Type B pancreatic cell (in vitro differentiated cells): ENCODE results near the gene NAGLU. TPM values are rescaled to one million over a fixed set of nuclear protein-coding genes. Genes with fewer than 3 reads are reported as not detected.
"Not testable (repeated sequence)": the region's sequence is repeated elsewhere in the genome, so short reads cannot be mapped to it uniquely, and the experiment has no call there.

Source experiments
- DNase-seq: peaks from one replicate; pipeline ENCODE4 v3.0.0; 2021; ENCODE audit warnings: mixed read lengths; ENCODE audit not compliant: unreplicated experiment; ENCODE audit errors: extremely low spot score
- H3K27ac Mint-ChIP-seq: 2 replicates; pipeline ENCODE4 v1.8.0; 2021; ENCODE audit warnings: mild to moderate bottlenecking, mixed read lengths
- H3K27me3 Mint-ChIP-seq: 2 replicates; pipeline ENCODE4 v1.8.0; 2021; ENCODE audit warnings: mixed read lengths
- H3K36me3 Mint-ChIP-seq: 2 replicates; pipeline ENCODE4 v1.8.0; 2021; ENCODE audit warnings: mixed read lengths
- H3K4me1 Mint-ChIP-seq: one replicate; pipeline ENCODE4 v1.8.0; 2021; ENCODE audit warnings: mixed read lengths; ENCODE audit not compliant: unreplicated experiment
- H3K4me3 Mint-ChIP-seq: 2 replicates; pipeline ENCODE4 v1.8.0; 2021; ENCODE audit warnings: mild to moderate bottlenecking, mixed read lengths
- H3K9me3 Mint-ChIP-seq: 2 replicates; pipeline ENCODE4 v1.8.0; 2021; ENCODE audit warnings: mixed read lengths
- total RNA-seq: library from RNA; stranded (reverse); gene quantifications from 2 replicates; pipeline ENCODE4 v1.2.1, GENCODE V29; 2021; ENCODE audit warnings: low replicate concordance
- TF ChIP-seq, protein P1 (sequence below): fragments of 200-600 bp; sonication (generic); conservative IDR thresholded peaks from 2 replicates; pipeline ENCODE4 v1.5.0; 2021; ENCODE audit warnings: antibody characterized with exemption, mild to moderate bottlenecking

Gene NAGLU
- total RNA-seq, 1 donor from 2014 or later: 26.5 TPM

DNA sequence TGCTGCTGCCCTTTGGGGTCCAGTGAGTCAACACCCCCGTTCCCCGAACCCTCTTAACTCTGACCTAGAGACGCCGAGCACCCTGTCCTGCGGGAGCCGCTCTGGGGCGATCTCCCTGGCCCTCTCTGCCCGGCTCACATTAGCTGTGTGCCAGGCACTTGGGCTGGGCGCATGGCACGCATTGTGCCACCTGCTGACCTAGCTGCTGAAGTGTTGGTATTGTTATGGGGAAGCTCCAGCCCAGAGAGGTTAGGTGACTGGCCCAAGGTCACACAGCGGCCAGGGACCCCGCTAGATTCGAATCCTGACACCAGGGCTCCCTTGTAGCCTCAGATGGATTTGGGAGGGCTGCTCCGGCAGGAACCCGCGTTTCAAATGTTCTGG lies 17.8 kb downstream of the NAGLU start:
- Mint-ChIP-seq H3K27ac (no peak overlapping the region), H3K36me3 (no peaks in the 10 kb centered on the region), H3K4me3 (peak overlapping the region; percentile 92), H3K9me3 (no peaks in the 10 kb centered on the region), H3K27me3 (no peaks in the 10 kb centered on the region), H3K4me1 (peaks cover 13% of the 10 kb centered on the region)
- TF ChIP-seq, protein P1, sequence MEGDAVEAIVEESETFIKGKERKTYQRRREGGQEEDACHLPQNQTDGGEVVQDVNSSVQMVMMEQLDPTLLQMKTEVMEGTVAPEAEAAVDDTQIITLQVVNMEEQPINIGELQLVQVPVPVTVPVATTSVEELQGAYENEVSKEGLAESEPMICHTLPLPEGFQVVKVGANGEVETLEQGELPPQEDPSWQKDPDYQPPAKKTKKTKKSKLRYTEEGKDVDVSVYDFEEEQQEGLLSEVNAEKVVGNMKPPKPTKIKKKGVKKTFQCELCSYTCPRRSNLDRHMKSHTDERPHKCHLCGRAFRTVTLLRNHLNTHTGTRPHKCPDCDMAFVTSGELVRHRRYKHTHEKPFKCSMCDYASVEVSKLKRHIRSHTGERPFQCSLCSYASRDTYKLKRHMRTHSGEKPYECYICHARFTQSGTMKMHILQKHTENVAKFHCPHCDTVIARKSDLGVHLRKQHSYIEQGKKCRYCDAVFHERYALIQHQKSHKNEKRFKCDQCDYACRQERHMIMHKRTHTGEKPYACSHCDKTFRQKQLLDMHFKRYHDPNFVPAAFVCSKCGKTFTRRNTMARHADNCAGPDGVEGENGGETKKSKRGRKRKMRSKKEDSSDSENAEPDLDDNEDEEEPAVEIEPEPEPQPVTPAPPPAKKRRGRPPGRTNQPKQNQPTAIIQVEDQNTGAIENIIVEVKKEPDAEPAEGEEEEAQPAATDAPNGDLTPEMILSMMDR: no peak
- no peak for DNase-seq

DNA sequence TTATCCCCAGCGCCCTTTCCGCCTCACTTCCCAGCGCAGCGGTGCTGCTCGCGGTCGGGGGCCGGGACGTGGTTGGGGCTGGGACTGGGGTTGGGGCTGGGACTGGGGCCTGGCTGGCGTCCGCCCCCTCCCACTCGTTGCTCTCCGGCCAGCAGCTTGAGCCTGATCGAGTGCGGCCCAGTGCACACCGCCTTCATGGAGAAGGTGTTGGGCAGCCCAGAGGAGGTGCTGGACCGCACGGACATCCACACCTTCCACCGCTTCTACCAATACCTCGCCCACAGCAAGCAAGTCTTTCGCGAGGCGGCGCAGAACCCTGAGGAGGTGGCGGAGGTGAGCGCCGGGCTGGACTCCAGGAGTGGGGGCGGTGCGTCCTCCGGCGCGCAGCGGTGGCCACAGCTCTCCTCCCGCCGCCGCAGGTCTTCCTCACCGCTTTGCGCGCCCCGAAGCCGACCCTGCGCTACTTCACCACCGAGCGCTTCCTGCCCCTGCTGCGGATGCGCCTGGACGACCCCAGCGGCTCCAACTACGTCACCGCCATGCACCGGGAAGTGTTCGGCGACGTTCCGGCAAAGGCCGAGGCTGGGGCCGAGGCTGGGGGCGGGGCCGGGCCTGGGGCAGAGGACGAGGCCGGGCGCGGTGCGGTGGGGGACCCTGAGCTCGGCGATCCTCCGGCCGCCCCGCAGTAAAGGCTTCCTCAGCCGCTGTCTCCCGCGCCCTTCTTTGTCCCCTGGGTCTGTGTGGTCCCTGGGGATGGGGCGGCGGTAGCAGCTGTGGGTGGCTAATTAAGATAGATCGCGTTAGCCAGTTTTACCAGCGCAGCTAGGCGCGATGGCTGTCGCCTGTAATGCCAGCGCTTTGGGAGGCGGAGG lies 18.4 kb downstream of the NAGLU start:
- peak; percentile 91 for DNase-seq
- Mint-ChIP-seq H3K27me3 (no peaks in the 10 kb centered on the region), H3K4me3 (peak overlapping the region; percentile 92), H3K27ac (peak overlapping the region; percentile 84), H3K4me1 (peaks cover 13% of the 10 kb centered on the region), H3K36me3 (no peaks in the 10 kb centered on the region), H3K9me3 (no peaks in the 10 kb centered on the region)
- TF ChIP-seq, protein P1: no peak

GRCh38 chr17:42555122-42555622 lies 19.1 kb downstream of the NAGLU start:
- no peaks in the 10 kb centered on the region for H3K36me3 Mint-ChIP-seq
- no peak for DNase-seq
- no peaks in the 10 kb centered on the region for H3K9me3 Mint-ChIP-seq
- H3K27ac Mint-ChIP-seq: peak overlapping the region; percentile 84
- TF ChIP-seq, protein P1: no peak
- peak overlapping the region; percentile 92 for H3K4me3 Mint-ChIP-seq
- H3K4me1 Mint-ChIP-seq: peaks cover 17% of the 10 kb centered on the region
- H3K27me3 Mint-ChIP-seq: no peaks in the 10 kb centered on the region

DNA sequence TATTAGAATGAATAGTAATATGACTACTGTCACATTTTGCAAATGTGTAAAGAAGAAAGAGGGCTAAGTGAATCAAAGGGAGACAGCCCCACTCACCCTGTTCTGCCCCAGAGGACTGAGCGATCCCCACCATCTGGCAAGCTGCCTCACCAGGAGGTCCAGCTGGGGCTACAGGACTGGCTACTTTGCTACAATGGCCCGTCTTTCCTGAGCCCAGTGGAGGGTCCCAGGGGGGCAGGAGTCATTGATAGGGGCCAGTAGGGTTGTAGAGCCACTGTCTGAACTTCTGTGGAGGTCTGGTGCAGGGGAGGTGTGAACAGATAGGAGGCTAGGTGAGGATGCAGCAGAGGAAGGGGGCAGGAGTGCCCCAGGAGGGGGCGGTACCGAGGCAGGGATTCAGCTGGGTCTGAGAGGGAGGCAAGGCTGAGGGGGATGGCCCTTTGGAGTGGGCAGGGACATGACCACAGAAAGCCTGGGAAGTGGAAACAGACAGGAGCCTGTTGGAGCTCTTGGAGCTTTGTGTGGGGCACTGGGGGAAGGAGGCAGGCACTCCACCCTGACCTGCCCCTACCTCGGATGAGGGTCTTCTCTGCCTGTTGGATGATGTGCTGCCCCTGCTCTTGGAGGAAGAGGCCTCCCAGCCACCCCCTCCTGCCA lies 20.0 kb downstream of the NAGLU start:
- not testable (repeated sequence) for H3K27me3 Mint-ChIP-seq, DNase-seq, H3K9me3 Mint-ChIP-seq, H3K36me3 Mint-ChIP-seq, H3K27ac Mint-ChIP-seq
- peak overlapping the region; percentile 47 for H3K4me3 Mint-ChIP-seq
- H3K4me1 Mint-ChIP-seq: peaks cover 19% of the 10 kb centered on the region
- TF ChIP-seq, protein P1: peak; percentile 42

DNA sequence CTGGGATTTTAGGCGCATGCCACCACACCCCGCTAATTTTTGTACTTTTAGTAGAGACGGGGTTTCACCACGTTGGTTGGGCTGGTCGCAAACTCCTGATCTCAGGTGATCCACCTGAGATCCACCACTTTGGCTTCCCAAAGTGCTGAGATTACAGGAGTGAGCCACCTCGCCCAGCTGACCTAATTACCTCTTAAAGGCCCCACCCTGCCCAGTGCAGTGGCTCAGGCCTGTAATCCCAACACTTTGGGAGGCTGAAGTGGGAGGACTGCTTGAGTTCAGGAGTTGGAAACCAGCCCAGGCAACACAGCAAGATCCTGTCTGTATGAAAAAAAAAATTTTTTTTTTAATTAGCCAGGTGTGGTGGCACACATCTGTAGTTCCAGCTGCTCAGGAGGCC lies 23.0 kb downstream of the NAGLU start:
- TF ChIP-seq, protein P1: no peak
- no peaks in the 10 kb centered on the region for H3K27me3 Mint-ChIP-seq
- no peak for DNase-seq
- no peak overlapping the region for H3K27ac Mint-ChIP-seq
- no peak overlapping the region for H3K4me3 Mint-ChIP-seq
- H3K4me1 Mint-ChIP-seq: peaks cover 29% of the 10 kb centered on the region
- no peaks in the 10 kb centered on the region for H3K9me3 Mint-ChIP-seq
- H3K36me3 Mint-ChIP-seq: peaks cover 3% of the 10 kb centered on the region
